ENCODE data around the gene RNF207.

DNA sequence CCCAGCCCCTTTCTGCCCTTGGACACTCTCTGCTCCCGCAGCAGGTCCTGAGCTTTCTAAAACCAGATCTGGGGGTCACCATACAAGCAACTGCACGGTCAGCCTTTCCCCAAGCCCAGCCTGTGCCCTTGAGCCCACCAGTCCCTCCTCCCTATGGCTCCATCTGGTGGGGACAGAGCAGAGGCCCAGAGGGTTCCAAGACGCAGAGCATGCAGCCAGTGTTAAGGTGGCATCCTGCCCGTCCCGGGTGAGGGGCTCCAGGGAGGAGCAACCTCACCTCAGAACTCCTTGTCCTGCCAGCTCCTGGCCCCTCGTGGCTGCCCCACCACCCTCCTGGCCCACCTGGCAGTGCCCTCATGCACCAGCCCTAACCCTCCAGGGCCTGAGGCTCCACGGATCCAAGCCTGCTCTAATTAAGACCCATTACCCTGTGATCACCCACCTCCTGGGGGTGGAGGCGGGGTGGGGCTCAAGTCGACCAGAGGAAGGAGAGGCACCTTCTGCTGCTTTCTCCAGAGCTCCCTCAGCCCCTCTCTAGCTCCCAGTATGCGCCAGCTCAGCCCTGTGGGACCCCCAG lies 34.3 kb upstream of the RNF207 start:
- TF ChIP-seq EZH2 (IDR thresholded peaks at IDR 0.05) (no peak), POLR2AphosphoS5 (IDR thresholded peaks at IDR 0.05; ENCODE audit: borderline replicate concordance, low read depth, low read length) (no peak)
